Glutamatergic neuron (in vitro differentiated cells): ENCODE measurements around the gene SYNGR4. TPM values are rescaled to one million over a fixed set of nuclear protein-coding genes. Genes with fewer than 3 reads are reported as not detected.

Experiments
- DNase-seq: peaks from one replicate; pipeline ENCODE4 v3.0.0; 2022
- H3K27ac Mint-ChIP-seq: one replicate; pipeline ENCODE4 v1.8.0; 2020; ENCODE audit warnings: mild to moderate bottlenecking, mixed read lengths, inconsistent platforms; ENCODE audit not compliant: unreplicated experiment
- H3K27me3 Mint-ChIP-seq: one replicate; pipeline ENCODE4 v1.8.0; 2020; ENCODE audit warnings: mild to moderate bottlenecking, moderate library complexity, mixed read lengths, inconsistent platforms; ENCODE audit not compliant: unreplicated experiment
- H3K36me3 Mint-ChIP-seq: one replicate; pipeline ENCODE4 v1.8.0; 2020; ENCODE audit warnings: mild to moderate bottlenecking, mixed read lengths, inconsistent platforms; ENCODE audit not compliant: unreplicated experiment
- H3K4me1 Mint-ChIP-seq: one replicate; pipeline ENCODE4 v1.8.0; 2020; ENCODE audit warnings: mild to moderate bottlenecking, low read depth, mixed read lengths, inconsistent platforms; ENCODE audit not compliant: unreplicated experiment
- H3K4me3 Mint-ChIP-seq: one replicate; pipeline ENCODE4 v1.8.0; 2020; ENCODE audit warnings: mild to moderate bottlenecking, mixed read lengths, inconsistent platforms; ENCODE audit not compliant: unreplicated experiment
- H3K9me3 Mint-ChIP-seq: one replicate; pipeline ENCODE4 v1.8.0; 2020; ENCODE audit warnings: mild to moderate bottlenecking, moderate library complexity, mixed read lengths, inconsistent platforms; ENCODE audit not compliant: unreplicated experiment
- CTCF ChIP-seq: fragments of 200-600 bp; sonication (generic); IDR thresholded peaks from one replicate; pipeline ENCODE4 v1.5.0; 2021; ENCODE audit not compliant: partially characterized antibody, unreplicated experiment
- total RNA-seq: library from RNA; stranded (reverse); fragmentation: NEBNext Ultra II Directional; extraction: Animal tissue kit (Norgen Biotek cat#: 25700); gene quantifications from one replicate; pipeline ENCODE4 v1.2.1, GENCODE V29; 2021; ENCODE audit not compliant: unreplicated experiment

Gene SYNGR4
- total RNA-seq, 1 donor from 2014 or later = not detected

- TF ChIP-seq CTCF = no peak
- Mint-ChIP-seq H3K27ac (no peak overlapping the region), H3K36me3 (no peaks in the 10 kb centered on the region), H3K4me1 (no peaks in the 10 kb centered on the region), H3K27me3 (peaks cover 8% of the 10 kb centered on the region), H3K4me3 (no peak overlapping the region), H3K9me3 (peaks cover 7% of the 10 kb centered on the region)
- DNase-seq = no peak
Measured at GRCh38 chr19:48348737-48349136, 15.4 kb upstream of the SYNGR4 start.

DNA sequence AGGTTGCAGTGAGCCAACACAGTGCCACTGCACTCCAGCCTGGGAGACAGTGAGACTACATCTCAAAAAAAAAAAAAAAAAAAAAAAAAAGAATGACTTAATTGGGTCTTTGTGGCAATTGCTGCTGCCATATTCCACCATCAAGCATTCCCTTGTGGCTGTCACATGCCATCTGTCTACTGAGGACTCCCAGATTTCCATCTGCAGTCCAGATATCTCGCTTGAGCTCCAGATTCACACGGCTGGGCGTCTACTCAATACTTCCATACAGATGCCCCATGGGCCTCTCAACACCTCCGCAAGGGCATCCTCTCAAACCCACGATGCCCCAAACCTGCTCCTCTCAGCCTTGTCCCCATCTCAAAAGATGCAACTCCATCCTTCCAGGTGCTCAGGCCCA is 13.3 kb upstream of the SYNGR4 start:
- peaks cover 8% of the 10 kb centered on the region for H3K27me3 Mint-ChIP-seq
- peak; percentile 58 for DNase-seq
- TF ChIP-seq CTCF = no peak
- H3K4me1 Mint-ChIP-seq = peaks cover 1% of the 10 kb centered on the region
- H3K9me3 Mint-ChIP-seq = peaks cover 7% of the 10 kb centered on the region
- H3K36me3 Mint-ChIP-seq = no peaks in the 10 kb centered on the region
- H3K4me3 Mint-ChIP-seq = no peak overlapping the region
- peak overlapping the region; percentile 97 for H3K27ac Mint-ChIP-seq

DNA sequence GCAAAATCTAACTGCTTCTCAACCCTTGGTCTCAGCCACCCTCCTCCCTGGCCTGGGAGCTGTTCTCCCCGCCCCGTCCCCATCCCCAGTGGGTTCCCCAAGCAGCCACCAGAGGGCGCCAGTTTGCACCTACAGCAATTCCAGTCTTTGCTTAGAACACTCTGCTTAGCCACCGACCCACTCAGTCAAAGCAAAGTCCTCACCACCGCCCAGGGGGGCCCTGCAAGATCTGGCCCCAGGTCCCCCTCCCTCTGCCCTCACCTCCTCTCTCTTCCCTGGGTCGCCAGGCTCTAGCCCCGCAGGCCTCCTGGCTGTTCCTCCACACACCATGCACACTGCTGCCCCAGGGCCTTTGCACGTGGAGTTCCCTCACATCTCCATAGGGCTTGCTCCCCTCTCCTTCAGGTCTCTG is 12.8 kb upstream of the SYNGR4 start:
- peak; percentile 89 for DNase-seq
- Mint-ChIP-seq H3K4me3 (no peak overlapping the region), H3K4me1 (peaks cover 2% of the 10 kb centered on the region), H3K27ac (peak overlapping the region; percentile 97), H3K36me3 (no peaks in the 10 kb centered on the region), H3K27me3 (peaks cover 8% of the 10 kb centered on the region), H3K9me3 (peaks cover 7% of the 10 kb centered on the region)
- peak; percentile 86 for TF ChIP-seq CTCF

- Mint-ChIP-seq H3K36me3 (no peaks in the 10 kb centered on the region), H3K9me3 (peaks cover 3% of the 10 kb centered on the region), H3K4me1 (peaks cover 2% of the 10 kb centered on the region), H3K27ac (no peak overlapping the region), H3K4me3 (no peak overlapping the region), H3K27me3 (peaks cover 8% of the 10 kb centered on the region)
- DNase-seq = no peak
- no peak for TF ChIP-seq CTCF
Measured at GRCh38 chr19:48353677-48354076, 10.5 kb upstream of the SYNGR4 start.

DNA sequence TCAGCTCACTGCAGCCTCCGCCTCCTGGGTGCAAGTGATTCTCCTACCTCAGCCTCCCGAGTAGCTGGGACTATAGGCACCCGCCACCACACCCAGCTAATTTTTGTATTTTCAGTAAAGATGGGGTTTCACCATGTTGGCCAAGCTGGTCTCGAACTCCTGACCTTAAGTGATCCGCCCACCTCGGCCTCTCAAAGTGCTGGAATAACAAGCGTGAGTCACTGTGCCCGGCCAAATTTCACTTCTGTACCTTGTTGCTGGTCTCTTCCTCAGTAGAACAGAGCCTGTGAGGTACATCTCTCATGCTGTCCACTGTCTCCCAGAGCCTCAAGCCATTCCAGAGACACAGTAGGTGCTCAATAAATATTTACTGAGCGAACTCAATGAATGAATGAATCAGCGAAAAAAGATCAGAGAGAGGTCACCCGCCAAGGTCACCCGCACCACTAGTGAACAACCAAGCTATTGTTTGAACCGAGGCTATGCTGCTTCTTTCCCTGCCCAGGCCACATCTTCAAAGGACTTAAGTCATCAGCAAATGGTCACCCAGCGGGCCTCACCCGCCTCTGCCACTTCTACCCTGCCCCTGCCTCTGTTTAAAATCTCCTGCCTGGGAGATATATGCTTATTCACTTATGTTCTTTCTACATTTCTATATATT is 9.7 kb upstream of the SYNGR4 start:
- peaks cover 3% of the 10 kb centered on the region for H3K9me3 Mint-ChIP-seq
- H3K4me3 Mint-ChIP-seq = no peak overlapping the region
- H3K4me1 Mint-ChIP-seq = peaks cover 2% of the 10 kb centered on the region
- peaks cover 8% of the 10 kb centered on the region for H3K27me3 Mint-ChIP-seq
- no peak for DNase-seq
- TF ChIP-seq CTCF = no peak
- no peak overlapping the region for H3K27ac Mint-ChIP-seq
- H3K36me3 Mint-ChIP-seq = no peaks in the 10 kb centered on the region
